Kidney (tissue), 14 donors: ENCODE data around the gene CTNNA2. TPM values are rescaled to one million over a fixed set of nuclear protein-coding genes. Genes with fewer than 3 reads are reported as not detected.

ENCODE experiments used
- DNase-seq, 5 donors: peaks; one replicate each; pipeline ENCODE4 v3.0.0-alpha.2; 2013 to 2020
- FAIRE-seq: peaks from 2 replicates; lab custom pipeline; 2012; peaks lifted over from hg19 to GRCh38; lab: Jason Lieb, UNC
- H3K27ac ChIP-seq, 2 donors: one replicate each; pipeline ENCODE4 v1.7.0; 2013; ENCODE audit warnings: low read depth in 2 of 2, low read length in 2 of 2, inconsistent platforms in 1 of 2
- H3K27me3 ChIP-seq: one replicate; pipeline ENCODE4 v1.7.1; 2013; ENCODE audit warnings: low read length, inconsistent platforms; ENCODE audit not compliant: control insufficient read depth, insufficient read depth
- H3K36me3 ChIP-seq, 3 donors: one replicate each; pipeline versions ENCODE4 v1.7.0 to v1.7.1; 2013; ENCODE audit warnings: low read length in 3 of 3, control low read depth in 1 of 3, inconsistent platforms in 1 of 3; ENCODE audit not compliant: insufficient read depth in 3 of 3, control insufficient read depth in 2 of 3
- H3K4me1 ChIP-seq, 3 donors: one replicate each; pipeline versions ENCODE4 v1.7.0 to v1.7.1; 2013; ENCODE audit warnings: low read length in 3 of 3, inconsistent platforms in 1 of 3, low read depth in 1 of 3; ENCODE audit not compliant: control insufficient read depth in 2 of 3, insufficient read depth in 2 of 3
- H3K4me3 ChIP-seq, 3 donors: one replicate each; pipeline versions ENCODE4 v1.7.0 to v1.8.1; 2013; ENCODE audit warnings: low read length in 3 of 3, control low read depth in 1 of 3, inconsistent platforms in 1 of 3
- H3K9ac ChIP-seq, 3 donors: one replicate each; pipeline versions ENCODE4 v1.7.0 to v1.7.1; 2013; ENCODE audit warnings: low read length in 3 of 3, control low read depth in 1 of 3, inconsistent platforms in 1 of 3
- H3K9me3 ChIP-seq, 3 donors: one replicate each; pipeline versions ENCODE4 v1.7.0 to v1.7.1; 2013; ENCODE audit warnings: low read length in 3 of 3, control low read depth in 1 of 3, inconsistent platforms in 1 of 3; ENCODE audit not compliant: control insufficient read depth in 2 of 3, insufficient read depth in 1 of 3
- intact Hi-C: fragments of 100-400 bp; cut with DNase I; formaldehyde crosslinking; loops from one replicate; pipeline ENCODE4 v1.11.1; 2022
- polyA plus RNA-seq: library from polyadenylated mRNA; stranded (reverse); fragments of 350-450 nt; fragmentation: Illumina TruSeq; extraction: RNeasy Lipid Tissue Mini Kit (QIAGEN cat#74804); gene quantifications from one replicate; pipeline ENCODE4 v1.2.3, GENCODE V29; 2014; ENCODE audit warnings: low read depth, low replicate concordance; ENCODE audit not compliant: insufficient read depth
- total RNA-seq: library from RNA; stranded (reverse); fragmentation: NEBNext Ultra II Directional; extraction: Animal tissue kit (Norgen Biotek cat#: 25700); gene quantifications from one replicate; pipeline ENCODE4 v1.2.1, GENCODE V29; 2021
- TF ChIP-seq, protein P1 (sequence below): IDR thresholded peaks from 3 replicates; pipeline ENCODE4 v1.5.1; 2012; ENCODE audit warnings: mild to moderate bottlenecking, moderate library complexity, borderline replicate concordance; ENCODE audit not compliant: insufficient read depth; ENCODE audit errors: extremely low read depth
- donor health status: control.
- donor health status: control.
- donor health status: control.
- donor health status: control.
- donor health status: control.
- donor health status: DM: yes; HTN: yes; CAD: no.
- donor health status: Normal renal cell carcinoma (clear cell type).

Gene CTNNA2
- total and polyA plus RNA-seq, 2 donors from 2014 or later = 0.47 TPM; not detected in 1

DNA sequence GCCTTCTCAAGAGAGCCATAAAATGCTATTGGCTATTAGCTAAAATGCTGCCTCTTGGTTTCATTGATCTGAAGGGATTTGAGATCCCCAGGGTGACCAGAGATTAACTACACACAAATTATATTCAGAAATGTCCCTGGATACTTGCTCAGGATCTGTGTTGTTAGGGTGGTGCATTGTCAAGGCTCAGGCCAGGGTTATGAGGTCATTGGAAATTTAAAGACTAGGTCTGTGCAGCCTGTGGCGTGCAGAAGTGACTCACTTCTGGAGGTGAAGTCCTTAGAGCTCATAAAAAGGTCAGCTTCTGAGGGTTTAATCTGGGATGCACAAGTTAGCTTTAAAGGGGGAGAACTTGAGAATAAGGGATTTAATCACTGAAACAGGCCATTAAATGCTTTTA is 768.2 kb downstream of the CTNNA2 start:
- no peak for FAIRE-seq

DNA sequence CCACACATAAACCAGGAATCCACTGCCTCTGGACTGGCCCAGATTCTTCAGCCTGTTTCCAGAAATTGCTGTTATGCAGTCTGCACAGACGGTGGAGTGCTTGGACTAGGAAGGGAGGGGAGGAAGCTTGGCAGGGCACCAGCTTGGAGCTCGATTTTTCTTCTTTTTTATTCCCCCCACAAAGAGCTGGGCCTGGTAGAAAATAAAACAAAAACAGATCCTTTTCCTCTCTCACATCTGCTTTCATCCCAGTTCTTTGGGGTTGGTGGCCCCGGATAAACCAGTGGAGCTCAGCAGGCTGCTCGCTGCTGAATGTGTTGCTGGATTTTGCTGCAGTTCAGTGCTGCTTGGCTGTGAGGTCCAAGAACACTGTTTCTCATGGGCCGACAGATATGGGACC is 775.7 kb downstream of the CTNNA2 start:
- no peaks in the 10 kb centered on the region for H3K9me3 ChIP-seq
- H3K4me3 ChIP-seq = no peak overlapping the region
- H3K4me1 ChIP-seq = no peaks in the 10 kb centered on the region
- FAIRE-seq (no peak), DNase-seq (peak in 4 of 5 donors; percentile 60 to 80 (median 66))
- no peak overlapping the region for H3K9ac ChIP-seq
- TF ChIP-seq, protein P1, sequence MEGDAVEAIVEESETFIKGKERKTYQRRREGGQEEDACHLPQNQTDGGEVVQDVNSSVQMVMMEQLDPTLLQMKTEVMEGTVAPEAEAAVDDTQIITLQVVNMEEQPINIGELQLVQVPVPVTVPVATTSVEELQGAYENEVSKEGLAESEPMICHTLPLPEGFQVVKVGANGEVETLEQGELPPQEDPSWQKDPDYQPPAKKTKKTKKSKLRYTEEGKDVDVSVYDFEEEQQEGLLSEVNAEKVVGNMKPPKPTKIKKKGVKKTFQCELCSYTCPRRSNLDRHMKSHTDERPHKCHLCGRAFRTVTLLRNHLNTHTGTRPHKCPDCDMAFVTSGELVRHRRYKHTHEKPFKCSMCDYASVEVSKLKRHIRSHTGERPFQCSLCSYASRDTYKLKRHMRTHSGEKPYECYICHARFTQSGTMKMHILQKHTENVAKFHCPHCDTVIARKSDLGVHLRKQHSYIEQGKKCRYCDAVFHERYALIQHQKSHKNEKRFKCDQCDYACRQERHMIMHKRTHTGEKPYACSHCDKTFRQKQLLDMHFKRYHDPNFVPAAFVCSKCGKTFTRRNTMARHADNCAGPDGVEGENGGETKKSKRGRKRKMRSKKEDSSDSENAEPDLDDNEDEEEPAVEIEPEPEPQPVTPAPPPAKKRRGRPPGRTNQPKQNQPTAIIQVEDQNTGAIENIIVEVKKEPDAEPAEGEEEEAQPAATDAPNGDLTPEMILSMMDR = peak; percentile 39
- no peak overlapping the region for H3K27ac ChIP-seq
- no peaks in the 10 kb centered on the region for H3K27me3 ChIP-seq
- no peaks in the 10 kb centered on the region for H3K36me3 ChIP-seq
- intact Hi-C loops = no loop called here

More for the DNA sequence above, 768.2 kb downstream of the CTNNA2 start:
- no peaks in the 10 kb centered on the region for H3K36me3 ChIP-seq
- H3K9me3 ChIP-seq = no peaks in the 10 kb centered on the region
- TF ChIP-seq, protein P1 = no peak
- DNase-seq = no peak
- H3K4me1 ChIP-seq = no peaks in the 10 kb centered on the region
- H3K27ac ChIP-seq = no peak overlapping the region
- H3K27me3 ChIP-seq = no peaks in the 10 kb centered on the region
- H3K9ac ChIP-seq = no peak overlapping the region
- H3K4me3 ChIP-seq = no peak overlapping the region
- intact Hi-C loops = no loop called here

DNA sequence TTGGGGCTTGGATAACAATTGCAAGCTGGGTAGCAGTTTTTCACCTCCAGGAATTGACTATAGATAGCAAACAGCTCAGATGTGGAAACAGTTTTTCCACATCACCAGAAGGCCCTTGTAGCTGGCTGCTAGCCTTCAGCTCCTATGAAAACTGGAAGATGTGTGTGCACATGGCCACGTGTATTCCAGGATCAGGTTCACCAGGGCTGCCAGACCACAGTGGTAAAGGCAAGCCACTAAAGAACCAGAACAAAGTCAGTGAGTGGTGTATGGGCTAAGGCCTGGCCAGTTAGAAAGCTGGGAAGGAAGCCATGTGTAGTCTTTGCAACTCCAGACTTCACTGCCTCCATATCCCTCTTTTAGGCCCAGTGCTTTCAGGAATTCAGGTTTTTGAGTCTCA is 778.8 kb downstream of the CTNNA2 start:
- H3K27me3 ChIP-seq = no peaks in the 10 kb centered on the region
- DNase-seq = no peak
- TF ChIP-seq, protein P1 = no peak
- no peak overlapping the region for H3K27ac ChIP-seq
- H3K36me3 ChIP-seq = no peaks in the 10 kb centered on the region
- no peak for FAIRE-seq
- no peak overlapping the region for H3K4me3 ChIP-seq
- H3K4me1 ChIP-seq = no peaks in the 10 kb centered on the region
- no peak overlapping the region for H3K9ac ChIP-seq
- no peaks in the 10 kb centered on the region for H3K9me3 ChIP-seq
- intact Hi-C loops = no loop called here

DNA sequence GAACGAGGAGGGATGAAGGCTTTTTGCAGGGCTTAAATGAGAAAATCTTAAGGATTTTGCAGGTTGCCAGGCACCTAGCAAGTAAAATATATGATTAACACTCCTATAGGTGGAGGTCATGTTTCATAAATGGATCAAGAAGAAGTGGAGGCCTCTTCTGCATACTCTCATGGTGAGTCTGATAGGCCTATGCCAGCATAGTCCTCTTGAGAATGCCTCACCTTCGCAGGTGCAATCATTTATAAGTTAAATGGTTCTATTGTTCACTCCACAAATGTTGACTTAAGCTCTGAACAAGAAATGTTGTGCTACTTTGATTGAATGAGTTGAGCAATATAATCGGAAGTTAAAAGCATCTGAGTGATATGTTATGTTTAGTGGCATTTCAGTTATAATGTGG is 779.6 kb downstream of the CTNNA2 start:
- Histone ChIP-seq H3K4me3 (no peak overlapping the region), H3K9me3 (no peaks in the 10 kb centered on the region), H3K4me1 (no peaks in the 10 kb centered on the region), H3K27me3 (no peaks in the 10 kb centered on the region), H3K9ac (no peak overlapping the region), H3K27ac (no peak overlapping the region), H3K36me3 (no peaks in the 10 kb centered on the region)
- FAIRE-seq = no peak
- TF ChIP-seq, protein P1 = no peak
- intact Hi-C loops = no loop called here
- no peak for DNase-seq
